Measurements from ENCODE around the gene MTHFD2. TPM values are rescaled to one million over a fixed set of nuclear protein-coding genes. Genes with fewer than 3 reads are reported as not detected.
A peak's percentile ranks its signal among the peaks of the same experiment; 100 is the strongest.
"Not testable (repeated sequence)": the region's sequence is repeated elsewhere in the genome, so short reads cannot be mapped to it uniquely, and the experiment has no call there.

MTHFD2 gene
- total RNA-seq, 2 donors from 2014 or later, result 384 to 480 TPM

DNA sequence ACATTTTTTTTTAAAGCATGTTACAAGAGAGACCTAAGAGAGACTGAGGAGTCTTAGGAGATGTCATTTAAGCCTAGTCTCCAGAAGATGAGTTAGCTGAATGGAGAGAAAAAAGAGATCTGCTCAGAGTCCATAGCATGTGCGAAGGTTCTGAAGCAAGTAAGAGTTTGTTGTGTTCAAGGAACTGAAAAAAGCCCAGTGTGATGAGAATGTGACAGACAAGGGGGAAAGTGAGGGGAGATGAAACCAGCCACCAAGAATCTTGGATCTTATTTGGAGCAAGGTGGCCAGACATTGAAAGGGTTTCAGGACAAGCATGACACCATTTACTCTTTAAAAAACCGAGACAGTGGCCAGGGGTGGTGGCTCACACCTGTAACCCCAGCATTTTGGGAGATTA lies 14.5 kb upstream of the MTHFD2 start:
- Mint-ChIP-seq H3K4me3 (peak overlapping the region; percentile 42), H3K9me3 (no peaks in the 10 kb centered on the region), H3K4me1 (ENCODE audit: low read depth in 2 of 2) (peaks cover 44 to 45% of the 10 kb centered on the region in 2 donors), H3K36me3 (peaks cover 5% of the 10 kb centered on the region), H3K27me3 (no peaks in the 10 kb centered on the region), H3K27ac (peak overlapping the region; percentile 90 to 92)
- DNase-seq (ENCODE audit: low spot score) (no peak), ATAC-seq (no peak)

DNA sequence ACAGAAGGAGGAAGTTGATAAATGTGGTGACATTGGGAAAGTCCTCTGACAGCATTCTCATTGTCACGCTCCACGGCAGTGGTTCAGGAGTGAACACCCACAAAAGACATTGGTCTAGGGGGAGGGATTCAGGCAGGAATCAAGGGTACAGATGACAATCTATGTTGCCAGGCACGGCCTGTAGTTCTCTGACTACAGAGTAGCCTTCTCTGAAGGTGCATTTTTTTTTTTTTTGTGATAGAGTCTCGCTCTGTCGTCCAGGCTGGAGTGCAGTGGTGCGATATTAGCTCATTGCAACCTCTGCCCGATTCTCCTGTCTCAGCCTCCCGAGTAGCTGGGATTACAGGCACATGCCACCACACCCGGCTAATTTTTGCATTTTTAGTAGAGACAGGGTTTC lies 12.4 kb upstream of the MTHFD2 start:
- H3K36me3 Mint-ChIP-seq, result peaks cover 5% of the 10 kb centered on the region
- peak overlapping the region; percentile 90 to 92 for H3K27ac Mint-ChIP-seq
- peak; percentile 91 for DNase-seq (ENCODE audit: low spot score)
- H3K27me3 Mint-ChIP-seq, result peaks cover 0 to 1% of the 10 kb centered on the region in 2 donors
- peaks cover 47 to 55% of the 10 kb centered on the region in 2 donors for H3K4me1 Mint-ChIP-seq (ENCODE audit: low read depth in 2 of 2)
- ATAC-seq, result peak; percentile 99
- peak overlapping the region; percentile 63 for H3K4me3 Mint-ChIP-seq
- H3K9me3 Mint-ChIP-seq, result no peaks in the 10 kb centered on the region

DNA sequence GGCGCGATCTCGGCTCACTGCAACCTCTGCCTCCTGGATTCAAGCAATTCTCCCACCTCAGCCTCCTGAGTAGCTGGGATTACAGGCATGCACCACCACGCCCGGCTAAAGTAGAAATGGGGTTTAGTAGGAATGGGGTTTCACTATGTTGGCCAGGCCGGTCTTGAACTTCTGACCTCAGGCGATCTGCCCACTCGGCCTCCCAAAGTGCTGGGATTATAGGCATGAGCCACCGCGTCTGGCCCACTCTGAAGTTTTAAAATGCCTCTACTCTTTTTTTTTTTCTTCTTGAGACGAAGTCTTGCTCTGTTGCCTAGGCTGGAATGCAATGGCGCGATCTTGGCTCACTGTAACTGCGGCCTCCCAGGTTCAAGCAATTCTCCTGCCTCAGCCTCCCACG lies 11.7 kb upstream of the MTHFD2 start:
- not testable (repeated sequence) for H3K36me3 Mint-ChIP-seq; DNase-seq (ENCODE audit: low spot score); H3K9me3 Mint-ChIP-seq; ATAC-seq; H3K27me3 Mint-ChIP-seq
- Mint-ChIP-seq H3K27ac (peak overlapping the region; percentile 90 to 92), H3K4me3 (peak overlapping the region; percentile 63), H3K4me1 (ENCODE audit: low read depth in 2 of 2) (peaks cover 46 to 55% of the 10 kb centered on the region in 2 donors)

DNA sequence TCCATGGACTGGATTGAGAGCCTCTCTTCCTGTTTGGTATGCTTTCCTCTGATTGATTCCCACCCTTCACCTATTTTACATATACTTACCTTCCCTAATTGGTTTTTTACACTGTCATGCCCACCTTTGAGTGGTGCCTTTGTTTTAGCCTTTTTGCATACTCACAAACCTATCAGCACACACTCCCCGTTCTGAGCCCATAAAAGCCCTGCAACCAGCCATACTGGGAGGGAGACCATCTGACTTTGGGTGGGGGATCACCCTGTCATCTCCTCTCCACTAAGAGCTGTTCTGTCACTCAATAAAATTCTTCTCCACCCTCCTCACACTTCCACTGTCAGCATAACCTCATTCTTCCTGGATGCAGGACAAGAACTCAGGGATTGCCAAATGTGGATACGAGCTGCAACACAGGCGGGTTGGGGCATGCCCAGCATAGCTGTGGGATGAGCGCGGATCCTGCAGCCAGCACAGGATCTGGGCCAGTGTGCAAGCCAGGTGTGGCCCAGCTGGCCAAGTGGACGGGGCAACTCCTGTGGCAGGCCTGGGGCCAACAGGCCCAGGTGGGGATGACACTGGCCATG lies 10.3 kb upstream of the MTHFD2 start:
- ATAC-seq, result no peak

DNA sequence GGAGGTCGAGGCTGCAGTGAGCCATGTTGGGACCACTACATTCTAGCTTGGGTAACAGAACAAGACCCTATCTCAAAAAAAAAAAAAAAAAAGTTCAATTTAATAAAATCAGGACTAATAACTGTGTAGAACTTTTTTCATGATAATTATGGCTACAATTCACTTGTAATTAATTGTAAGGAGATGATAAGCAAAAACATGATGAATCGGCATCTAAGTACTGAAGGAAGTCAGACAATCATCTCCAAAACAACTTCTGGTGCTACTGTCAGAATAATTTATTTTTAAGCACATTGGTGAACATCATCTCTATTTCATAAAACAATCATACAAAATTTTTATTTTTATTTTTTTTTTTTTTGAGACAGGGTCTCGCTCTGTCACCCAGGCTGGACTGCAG lies 9.7 kb upstream of the MTHFD2 start:
- ATAC-seq, result no peak
- no peaks in the 10 kb centered on the region for H3K9me3 Mint-ChIP-seq
- peak overlapping the region in 1 of 2 donors; percentile 92 for H3K27ac Mint-ChIP-seq
- H3K4me3 Mint-ChIP-seq, result no peak overlapping the region
- peaks cover 5% of the 10 kb centered on the region for H3K36me3 Mint-ChIP-seq
- peaks cover 0 to 3% of the 10 kb centered on the region in 2 donors for H3K27me3 Mint-ChIP-seq
- H3K4me1 Mint-ChIP-seq (ENCODE audit: low read depth in 2 of 2), result peaks cover 41 to 49% of the 10 kb centered on the region in 2 donors
- no peak for DNase-seq (ENCODE audit: low spot score)

More for the DNA sequence above, 10.3 kb upstream of the MTHFD2 start:
- Mint-ChIP-seq H3K36me3 (peaks cover 5% of the 10 kb centered on the region), H3K27ac (peak overlapping the region; percentile 90 to 92), H3K9me3 (no peaks in the 10 kb centered on the region), H3K4me1 (ENCODE audit: low read depth in 2 of 2) (peaks cover 43 to 51% of the 10 kb centered on the region in 2 donors), H3K4me3 (peak overlapping the region; percentile 15), H3K27me3 (peaks cover 0 to 3% of the 10 kb centered on the region in 2 donors)
- DNase-seq (ENCODE audit: low spot score), result no peak

DNA sequence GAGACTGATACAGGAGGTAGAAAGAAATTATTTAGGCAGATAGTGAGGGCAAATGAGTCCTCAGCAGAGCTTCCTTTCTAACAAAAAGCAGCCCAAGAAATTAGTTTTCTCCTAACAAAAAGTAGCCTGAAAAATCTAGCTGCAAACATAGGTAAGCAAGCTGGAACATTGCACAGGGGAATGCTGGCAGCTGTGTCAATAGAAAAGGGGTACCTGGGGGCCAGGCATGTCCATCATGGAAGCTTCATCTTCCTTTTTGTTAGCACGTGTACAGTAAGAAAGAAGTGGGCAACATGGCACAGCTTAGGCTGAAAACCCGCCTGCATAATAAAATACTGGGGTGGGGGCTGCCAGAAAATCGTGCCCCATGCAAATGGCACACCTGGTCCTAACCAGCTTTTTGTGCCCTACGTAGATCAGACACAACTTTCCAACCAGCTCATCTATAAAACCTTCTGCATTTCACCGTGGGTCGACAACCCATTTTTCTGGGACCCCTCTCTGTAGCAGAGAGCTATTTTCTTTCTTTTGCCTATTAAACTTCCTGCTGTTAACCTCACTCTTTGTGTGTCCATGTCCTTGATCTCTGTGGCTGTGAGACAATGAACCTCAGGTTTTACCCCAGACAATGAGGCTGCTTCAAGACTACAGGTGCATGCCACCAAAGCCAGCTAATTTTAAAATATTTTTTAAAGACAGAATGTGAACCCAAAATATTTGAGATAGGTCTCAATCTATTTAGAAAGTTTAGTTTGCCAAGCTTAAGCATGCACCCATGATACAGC lies 6.6 kb upstream of the MTHFD2 start:
- H3K27me3 Mint-ChIP-seq, result peaks cover 0 to 3% of the 10 kb centered on the region in 2 donors
- H3K36me3 Mint-ChIP-seq, result no peaks in the 10 kb centered on the region
- H3K9me3 Mint-ChIP-seq, result no peaks in the 10 kb centered on the region
- DNase-seq (ENCODE audit: low spot score), result no peak
- no peak overlapping the region for H3K4me3 Mint-ChIP-seq
- ATAC-seq, result no peak
- H3K27ac Mint-ChIP-seq, result peak overlapping the region in 1 of 2 donors; percentile 62
- peaks cover 18 to 23% of the 10 kb centered on the region in 2 donors for H3K4me1 Mint-ChIP-seq (ENCODE audit: low read depth in 2 of 2)

DNA sequence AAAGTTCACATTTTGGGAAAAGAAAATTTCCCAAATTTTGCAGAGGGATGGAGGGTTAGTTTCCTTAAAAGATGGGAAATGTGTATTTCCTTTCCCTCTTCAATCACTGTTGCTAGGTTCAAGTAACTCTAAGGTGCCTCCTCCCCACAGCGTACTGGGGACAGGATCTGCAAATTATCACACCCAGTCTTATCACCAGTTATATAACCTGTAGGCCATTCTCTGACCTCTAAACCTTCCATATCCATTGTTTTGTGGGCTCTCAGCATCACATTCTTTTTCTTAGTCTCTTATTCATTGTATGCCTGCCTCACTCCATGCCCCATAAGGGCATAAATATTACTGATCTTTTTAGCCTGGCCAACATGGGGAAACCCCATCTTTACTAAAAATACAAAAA lies 3.6 kb upstream of the MTHFD2 start:
- Mint-ChIP-seq H3K36me3 (peaks cover 12% of the 10 kb centered on the region), H3K27ac (no peak overlapping the region), H3K27me3 (peaks cover 0 to 3% of the 10 kb centered on the region in 2 donors), H3K9me3 (no peaks in the 10 kb centered on the region), H3K4me1 (ENCODE audit: low read depth in 2 of 2) (peaks cover 22 to 26% of the 10 kb centered on the region in 2 donors), H3K4me3 (no peak overlapping the region)
- ATAC-seq (no peak), DNase-seq (ENCODE audit: low spot score) (no peak)

DNA sequence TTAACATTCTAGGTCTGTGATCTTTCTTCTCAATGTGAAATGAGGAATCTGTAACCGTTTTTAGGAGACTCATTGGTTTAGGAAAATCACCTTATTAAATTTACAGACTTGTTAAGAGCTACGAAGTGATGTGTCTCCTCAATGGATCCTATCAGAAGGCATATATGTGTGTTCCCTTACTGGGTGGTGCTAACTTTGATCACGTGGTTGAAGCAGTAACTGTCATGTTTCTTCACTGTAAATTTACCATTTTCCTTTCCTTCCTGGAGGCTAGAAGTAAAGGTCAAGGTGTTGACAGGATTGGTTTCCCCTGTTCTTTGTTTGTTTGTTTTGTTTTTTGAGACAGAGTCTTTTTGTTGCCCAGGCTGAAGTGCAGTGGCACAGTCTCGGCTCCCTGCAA lies 1.4 kb upstream of the MTHFD2 start:
- Mint-ChIP-seq H3K4me3 (peak overlapping the region; percentile 22), H3K27ac (peak overlapping the region in 1 of 2 donors; percentile 100), H3K27me3 (no peaks in the 10 kb centered on the region), H3K36me3 (peaks cover 34% of the 10 kb centered on the region), H3K9me3 (no peaks in the 10 kb centered on the region), H3K4me1 (ENCODE audit: low read depth in 2 of 2) (peaks cover 39 to 40% of the 10 kb centered on the region in 2 donors)
- DNase-seq (ENCODE audit: low spot score), result no peak
- no peak for ATAC-seq

DNA sequence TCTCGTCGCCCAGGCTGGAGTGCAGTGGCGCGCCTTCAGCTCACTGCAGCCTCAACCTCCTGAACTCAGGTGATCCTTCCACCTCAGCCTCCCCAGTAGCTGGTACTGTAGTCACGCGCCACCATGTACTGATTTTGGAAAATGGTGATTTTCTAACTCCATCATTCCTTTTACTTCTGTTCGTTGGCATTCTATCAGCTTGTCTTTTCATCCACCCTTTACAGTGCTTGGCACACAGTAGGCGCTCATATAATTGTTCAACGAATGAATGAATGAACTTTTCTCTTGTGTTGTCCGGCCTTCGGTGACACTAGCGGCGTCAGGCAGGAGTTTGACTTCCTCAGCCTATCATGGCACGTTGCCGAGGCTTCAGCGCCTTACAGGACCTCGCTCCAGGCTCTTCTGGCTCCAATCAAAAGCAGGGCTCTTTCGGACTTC lies 373 bp upstream of the MTHFD2 start:
- Mint-ChIP-seq H3K4me3 (peak overlapping the region; percentile 99), H3K9me3 (no peaks in the 10 kb centered on the region), H3K4me1 (ENCODE audit: low read depth in 2 of 2) (peaks cover 39 to 40% of the 10 kb centered on the region in 2 donors), H3K27ac (peak overlapping the region; percentile 98 to 100), H3K27me3 (no peaks in the 10 kb centered on the region), H3K36me3 (peaks cover 34% of the 10 kb centered on the region)
- ATAC-seq, result no peak
- DNase-seq (ENCODE audit: low spot score), result no peak

DNA sequence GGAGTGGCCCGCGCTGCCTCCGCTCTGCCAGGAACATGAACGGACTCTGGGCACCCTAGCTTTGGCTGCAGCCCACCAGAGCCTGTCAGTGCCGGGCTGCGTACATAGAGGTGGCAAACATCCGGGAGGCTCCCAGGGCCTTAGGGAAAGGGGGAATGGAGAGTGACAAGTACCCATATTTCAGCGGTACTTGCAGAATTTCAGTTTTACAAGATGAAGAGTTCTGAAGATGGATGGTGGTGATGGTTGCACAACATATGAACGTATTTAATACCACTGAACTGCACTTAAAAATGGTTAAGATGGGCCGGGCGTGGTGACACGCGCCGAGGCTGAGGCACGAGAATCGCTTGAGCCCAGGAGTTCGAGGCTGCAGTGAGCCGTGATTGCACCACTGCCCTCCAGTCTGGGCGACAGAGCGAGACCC lies 873 bp downstream of the MTHFD2 start:
- Mint-ChIP-seq H3K4me1 (ENCODE audit: low read depth in 2 of 2) (peaks cover 49% of the 10 kb centered on the region in 2 donors), H3K27ac (peak overlapping the region; percentile 98 to 100), H3K27me3 (no peaks in the 10 kb centered on the region), H3K36me3 (peaks cover 35% of the 10 kb centered on the region), H3K9me3 (no peaks in the 10 kb centered on the region), H3K4me3 (peak overlapping the region; percentile 99)
- ATAC-seq (no peak), DNase-seq (ENCODE audit: low spot score) (no peak)

DNA sequence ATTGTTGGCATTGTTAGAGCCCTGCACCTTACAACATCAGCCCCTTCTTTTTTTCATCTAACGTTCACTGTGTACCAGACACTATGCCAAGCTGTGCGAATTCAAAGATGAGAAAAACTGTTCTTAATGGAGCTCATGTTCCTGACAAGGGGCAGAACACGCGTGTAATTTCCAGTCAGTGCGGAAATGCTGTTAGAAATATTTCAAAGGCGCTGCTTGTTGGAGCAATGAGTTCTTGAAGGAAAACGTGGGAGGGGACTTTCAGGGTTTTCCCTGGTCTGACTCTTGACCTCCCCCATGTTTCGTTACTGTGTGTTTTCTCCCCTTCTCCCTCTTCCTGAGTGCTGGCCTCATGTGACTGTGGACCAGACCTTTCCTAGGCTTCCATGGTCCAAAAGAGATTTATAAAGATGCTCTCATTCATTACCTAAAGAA lies 1.5 kb downstream of the MTHFD2 start:
- Mint-ChIP-seq H3K4me1 (ENCODE audit: low read depth in 2 of 2) (peaks cover 55% of the 10 kb centered on the region in 2 donors), H3K4me3 (peak overlapping the region; percentile 99), H3K36me3 (peaks cover 39% of the 10 kb centered on the region), H3K9me3 (no peaks in the 10 kb centered on the region), H3K27me3 (no peaks in the 10 kb centered on the region), H3K27ac (peak overlapping the region; percentile 98 to 100)
- DNase-seq (ENCODE audit: low spot score), result no peak
- ATAC-seq, result no peak

DNA sequence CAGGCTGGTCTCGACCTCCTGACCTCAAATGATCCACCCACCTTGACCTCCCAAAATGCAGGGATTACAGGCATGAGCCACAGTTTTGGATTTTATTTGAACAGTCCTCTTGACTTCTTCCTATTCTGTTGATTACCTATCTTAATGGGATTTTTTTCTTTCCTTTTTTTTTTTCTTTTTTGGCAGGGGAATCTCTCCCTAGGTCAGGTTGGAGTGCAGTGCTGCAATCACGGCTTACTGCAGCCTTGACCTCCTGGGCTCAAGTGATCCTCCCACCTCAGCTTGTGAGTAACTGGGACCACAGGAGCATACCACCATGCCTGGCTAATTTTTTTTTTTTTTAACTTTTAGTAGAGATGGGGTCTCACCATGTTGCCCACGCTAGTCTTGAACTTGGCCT lies 2.8 kb downstream of the MTHFD2 start:
- ATAC-seq, result no peak
- H3K27me3 Mint-ChIP-seq, result no peaks in the 10 kb centered on the region
- DNase-seq (ENCODE audit: low spot score), result no peak
- no peaks in the 10 kb centered on the region for H3K9me3 Mint-ChIP-seq
- peak overlapping the region; percentile 99 for H3K4me3 Mint-ChIP-seq
- peaks cover 66 to 68% of the 10 kb centered on the region in 2 donors for H3K4me1 Mint-ChIP-seq (ENCODE audit: low read depth in 2 of 2)
- peaks cover 39% of the 10 kb centered on the region for H3K36me3 Mint-ChIP-seq
- H3K27ac Mint-ChIP-seq, result peak overlapping the region; percentile 98 to 100

DNA sequence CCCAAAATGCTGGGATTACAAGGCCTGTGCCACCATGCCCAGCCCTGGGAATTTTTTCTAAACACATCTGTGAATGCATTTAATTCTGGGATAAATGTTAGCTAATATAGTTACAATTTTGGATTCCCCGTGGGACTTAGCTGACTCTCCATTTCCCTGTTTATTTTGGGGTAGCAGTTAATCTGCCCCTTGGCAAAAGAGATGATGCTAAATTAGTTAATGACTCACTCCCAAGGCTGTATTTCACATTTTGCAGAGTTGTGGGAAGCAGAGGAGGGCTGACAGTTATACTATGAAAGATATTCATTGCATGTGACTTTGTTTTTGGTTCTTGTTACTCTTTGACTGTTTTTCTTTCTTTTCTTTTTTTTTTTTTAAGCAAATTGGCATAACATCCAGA lies 3.2 kb downstream of the MTHFD2 start:
- H3K9me3 Mint-ChIP-seq, result no peaks in the 10 kb centered on the region
- H3K36me3 Mint-ChIP-seq, result peaks cover 39% of the 10 kb centered on the region
- DNase-seq (ENCODE audit: low spot score) (no peak), ATAC-seq (no peak)
- peak overlapping the region; percentile 99 for H3K4me3 Mint-ChIP-seq
- peak overlapping the region; percentile 98 to 100 for H3K27ac Mint-ChIP-seq
- no peaks in the 10 kb centered on the region for H3K27me3 Mint-ChIP-seq
- H3K4me1 Mint-ChIP-seq (ENCODE audit: low read depth in 2 of 2), result peaks cover 70 to 72% of the 10 kb centered on the region in 2 donors

DNA sequence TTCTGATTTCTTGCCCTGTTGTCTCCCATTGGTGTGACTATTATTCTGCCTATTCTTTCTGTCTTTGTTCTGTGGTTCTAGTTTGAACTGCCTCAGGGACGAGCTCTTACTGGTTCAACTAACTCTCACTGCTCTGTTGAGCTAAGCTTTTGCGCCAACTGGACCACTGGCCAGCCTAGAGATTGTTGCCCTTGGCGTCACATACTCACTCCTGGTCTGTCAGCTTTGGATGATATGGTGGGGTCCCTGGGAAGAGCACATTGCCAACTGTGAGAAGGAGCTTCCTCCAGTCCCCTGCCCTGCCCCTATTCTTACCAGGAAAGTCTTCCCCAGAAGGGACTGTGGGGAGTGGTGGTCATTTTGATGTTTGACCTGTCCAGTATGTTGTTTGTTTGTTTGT lies 6.0 kb downstream of the MTHFD2 start:
- DNase-seq (ENCODE audit: low spot score), result no peak
- H3K36me3 Mint-ChIP-seq, result peaks cover 41% of the 10 kb centered on the region
- ATAC-seq, result no peak
- H3K9me3 Mint-ChIP-seq, result no peaks in the 10 kb centered on the region
- peaks cover 65 to 77% of the 10 kb centered on the region in 2 donors for H3K4me1 Mint-ChIP-seq (ENCODE audit: low read depth in 2 of 2)
- H3K27ac Mint-ChIP-seq, result peak overlapping the region; percentile 98 to 99
- H3K4me3 Mint-ChIP-seq, result peak overlapping the region; percentile 83
- H3K27me3 Mint-ChIP-seq, result no peaks in the 10 kb centered on the region
